WTC11 (cell line): ENCODE results near the gene SLC2A9.

Source experiments
- ESRRA ChIP-seq: sonication (generic); formaldehyde crosslinking; IDR thresholded peaks from 2 replicates; pipeline ENCODE4 v1.8.1; 2022; ENCODE audit warnings: mild to moderate bottlenecking, missing genetic modification reagents, borderline replicate concordance
- IRF2 ChIP-seq: sonication (generic); formaldehyde crosslinking; IDR thresholded peaks from 2 replicates; pipeline ENCODE4 v1.8.0; 2022; ENCODE audit warnings: low read depth, missing genetic modification reagents, borderline replicate concordance
- TF ChIP-seq, protein P1 (sequence below): fragments of 200-600 bp; IDR thresholded peaks from 2 replicates; pipeline ENCODE4 v1.8.0; 2022; ENCODE audit warnings: antibody characterized with exemption
- TF ChIP-seq, protein P2 (sequence below): sonication (generic); formaldehyde crosslinking; IDR thresholded peaks from 2 replicates; pipeline ENCODE4 v1.8.1; 2022; ENCODE audit warnings: low read depth, mild to moderate bottlenecking, moderate library complexity, missing genetic modification reagents, borderline replicate concordance
- TF ChIP-seq, protein P3 (sequence below): sonication (generic); formaldehyde crosslinking; IDR thresholded peaks from 2 replicates; pipeline ENCODE4 v1.8.0; 2022; ENCODE audit warnings: mild to moderate bottlenecking, missing genetic modification reagents

DNA sequence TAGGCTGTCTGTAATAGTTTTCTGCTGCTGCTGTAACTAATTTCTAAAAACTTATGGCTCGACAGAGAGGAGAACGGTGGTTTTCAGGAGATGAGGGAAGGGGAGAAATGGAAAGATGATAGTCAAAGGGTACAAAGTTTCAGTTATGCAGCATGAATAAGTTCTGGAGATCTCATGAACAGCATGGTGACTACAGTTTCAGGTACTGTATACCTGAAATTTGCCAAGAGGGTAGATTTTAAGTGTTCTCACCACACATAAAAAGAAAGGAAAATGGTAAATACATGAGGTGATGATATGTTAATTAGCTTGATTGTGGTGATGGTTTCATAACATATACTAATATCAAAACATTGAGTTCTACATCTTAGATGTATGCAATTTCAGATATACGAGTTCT is 205.0 kb downstream of the SLC2A9 start:
- TF ChIP-seq, protein P1, sequence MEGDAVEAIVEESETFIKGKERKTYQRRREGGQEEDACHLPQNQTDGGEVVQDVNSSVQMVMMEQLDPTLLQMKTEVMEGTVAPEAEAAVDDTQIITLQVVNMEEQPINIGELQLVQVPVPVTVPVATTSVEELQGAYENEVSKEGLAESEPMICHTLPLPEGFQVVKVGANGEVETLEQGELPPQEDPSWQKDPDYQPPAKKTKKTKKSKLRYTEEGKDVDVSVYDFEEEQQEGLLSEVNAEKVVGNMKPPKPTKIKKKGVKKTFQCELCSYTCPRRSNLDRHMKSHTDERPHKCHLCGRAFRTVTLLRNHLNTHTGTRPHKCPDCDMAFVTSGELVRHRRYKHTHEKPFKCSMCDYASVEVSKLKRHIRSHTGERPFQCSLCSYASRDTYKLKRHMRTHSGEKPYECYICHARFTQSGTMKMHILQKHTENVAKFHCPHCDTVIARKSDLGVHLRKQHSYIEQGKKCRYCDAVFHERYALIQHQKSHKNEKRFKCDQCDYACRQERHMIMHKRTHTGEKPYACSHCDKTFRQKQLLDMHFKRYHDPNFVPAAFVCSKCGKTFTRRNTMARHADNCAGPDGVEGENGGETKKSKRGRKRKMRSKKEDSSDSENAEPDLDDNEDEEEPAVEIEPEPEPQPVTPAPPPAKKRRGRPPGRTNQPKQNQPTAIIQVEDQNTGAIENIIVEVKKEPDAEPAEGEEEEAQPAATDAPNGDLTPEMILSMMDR, result no peak
- TF ChIP-seq, protein P2, sequence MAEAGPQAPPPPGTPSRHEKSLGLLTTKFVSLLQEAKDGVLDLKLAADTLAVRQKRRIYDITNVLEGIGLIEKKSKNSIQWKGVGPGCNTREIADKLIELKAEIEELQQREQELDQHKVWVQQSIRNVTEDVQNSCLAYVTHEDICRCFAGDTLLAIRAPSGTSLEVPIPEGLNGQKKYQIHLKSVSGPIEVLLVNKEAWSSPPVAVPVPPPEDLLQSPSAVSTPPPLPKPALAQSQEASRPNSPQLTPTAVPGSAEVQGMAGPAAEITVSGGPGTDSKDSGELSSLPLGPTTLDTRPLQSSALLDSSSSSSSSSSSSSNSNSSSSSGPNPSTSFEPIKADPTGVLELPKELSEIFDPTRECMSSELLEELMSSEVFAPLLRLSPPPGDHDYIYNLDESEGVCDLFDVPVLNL (CRISPR knock-in tag), result no peak
- no peak for TF ChIP-seq IRF2 (CRISPR knock-in tag)
- TF ChIP-seq, protein P3, sequence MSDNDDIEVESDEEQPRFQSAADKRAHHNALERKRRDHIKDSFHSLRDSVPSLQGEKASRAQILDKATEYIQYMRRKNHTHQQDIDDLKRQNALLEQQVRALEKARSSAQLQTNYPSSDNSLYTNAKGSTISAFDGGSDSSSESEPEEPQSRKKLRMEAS, result no peak
- TF ChIP-seq ESRRA, result no peak
